DOHH2 (cell line): ENCODE data around the gene ABTB2.

Experiments used
- H3F3A ChIP-seq: fragments of 200-600 bp; sonication (generic), shearing (Covaris generic); 2 replicates; pipeline ENCODE4 v1.6.0; 2016; ENCODE audit warnings: antibody characterized with exemption, mild to moderate bottlenecking; ENCODE audit not compliant: control insufficient read depth, insufficient read depth
- H3K27ac ChIP-seq: fragments of 200-600 bp; sonication (generic); 2 replicates; pipeline ENCODE4 v1.5.1; 2014; ENCODE audit warnings: low read depth, mild to moderate bottlenecking, low read length, moderate library complexity
- H3K27me3 ChIP-seq: fragments of 200-600 bp; sonication (generic); 2 replicates; pipeline ENCODE4 v1.6.1; 2014; ENCODE audit warnings: mild to moderate bottlenecking, low read length, mixed read lengths; ENCODE audit not compliant: control insufficient read depth
- H3K36me3 ChIP-seq: fragments of 200-600 bp; sonication (generic); 2 replicates; pipeline ENCODE4 v1.6.1; 2014; ENCODE audit warnings: mild to moderate bottlenecking, low read length, moderate library complexity, mixed read lengths; ENCODE audit not compliant: control insufficient read depth
- H3K4me1 ChIP-seq: fragments of 200-600 bp; sonication (generic); 2 replicates; pipeline ENCODE4 v1.6.1; 2014; ENCODE audit warnings: mild to moderate bottlenecking, low read length, mixed read lengths; ENCODE audit not compliant: control insufficient read depth
- H3K4me2 ChIP-seq: fragments of 200-600 bp; sonication (generic); 2 replicates; pipeline ENCODE4 v1.6.0; 2014; ENCODE audit warnings: mild to moderate bottlenecking, low read length, moderate library complexity
- H3K4me3 ChIP-seq: fragments of 200-600 bp; sonication (generic); 2 replicates; pipeline ENCODE4 v1.5.1; 2014; ENCODE audit warnings: mild to moderate bottlenecking, low read length, mixed read lengths
- H3K79me2 ChIP-seq: fragments of 200-600 bp; sonication (generic); 2 replicates; pipeline ENCODE4 v1.6.1; 2014; ENCODE audit warnings: mild to moderate bottlenecking, low read length, mixed read lengths; ENCODE audit not compliant: control insufficient read depth
- H3K9me2 ChIP-seq: fragments of 200-600 bp; sonication (generic); replicated peaks from 2 replicates; pipeline ENCODE4 v1.6.1; 2014; ENCODE audit warnings: mild to moderate bottlenecking, low read length, mixed read lengths; ENCODE audit not compliant: control insufficient read depth
- H3K9me3 ChIP-seq: fragments of 200-600 bp; sonication (generic); 2 replicates; pipeline ENCODE4 v1.6.1; 2014; ENCODE audit warnings: antibody characterized with exemption, low read length, mixed read lengths; ENCODE audit not compliant: control insufficient read depth, insufficient read depth
- H4K20me1 ChIP-seq: fragments of 200-600 bp; sonication (generic); 2 replicates; pipeline ENCODE4 v1.6.0; 2014; ENCODE audit warnings: low read depth, mild to moderate bottlenecking, antibody characterized with exemption, low read length, moderate library complexity; ENCODE audit not compliant: control insufficient read depth, insufficient read depth
- EZH2phosphoT487 ChIP-seq: fragments of 200-600 bp; sonication (generic); IDR thresholded peaks from 2 replicates; pipeline ENCODE4 v1.6.1; 2017; ENCODE audit warnings: borderline replicate concordance, mild to moderate bottlenecking, antibody characterized with exemption, low read length, moderate library complexity, mixed read lengths
- TF ChIP-seq, protein P1 (sequence below): fragments of 200-600 bp; sonication (generic); IDR thresholded peaks from one replicate; pipeline ENCODE4 v1.5.1; 2014; ENCODE audit warnings: antibody characterized with exemption, mild to moderate bottlenecking, low read depth, low read length; ENCODE audit not compliant: poor library complexity, severe bottlenecking

The ABTB2 gene

DNA sequence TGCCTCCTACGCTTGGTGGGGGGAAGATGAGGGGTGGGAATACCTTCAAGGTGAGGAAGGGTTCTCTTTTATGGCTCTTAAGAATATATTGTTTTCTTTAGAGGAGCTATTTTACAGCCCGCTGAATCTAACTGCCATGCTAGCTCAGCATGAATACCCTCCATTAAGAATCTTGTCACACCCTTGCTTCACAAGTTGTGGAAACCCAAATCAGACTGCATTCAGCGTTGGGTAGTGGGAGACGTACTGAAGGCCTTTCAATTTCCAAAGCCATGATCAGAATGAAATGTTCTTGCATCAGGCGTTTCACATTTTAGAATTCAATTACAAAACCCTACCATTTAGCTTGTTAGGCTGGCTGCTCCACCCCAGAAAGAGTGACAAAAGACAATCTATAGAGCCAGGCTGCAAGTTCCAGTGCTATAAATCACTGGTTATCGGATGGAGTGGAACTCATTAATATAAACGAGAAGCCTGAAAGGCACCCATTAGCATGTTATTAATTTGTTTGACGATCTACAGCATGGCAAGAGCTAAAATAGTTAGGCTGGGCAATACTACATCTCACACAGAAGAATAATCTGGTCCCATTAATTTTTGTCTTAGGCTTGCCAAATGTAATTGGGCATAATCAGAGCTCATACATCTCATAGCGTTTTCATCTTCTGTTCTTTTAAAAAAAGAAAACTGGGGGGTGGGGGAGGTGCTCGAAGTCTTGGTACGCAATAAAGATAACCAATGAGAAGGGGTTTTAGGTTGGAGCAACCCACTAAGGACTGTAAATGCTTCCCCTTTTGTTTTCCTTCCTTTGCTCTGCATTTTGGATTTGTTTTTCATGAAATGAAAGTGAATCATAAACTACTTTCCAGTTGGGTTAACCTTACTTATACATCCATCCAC is 57.5 kb downstream of the ABTB2 start:
- no peaks in the 10 kb centered on the region for H3K9me2 ChIP-seq
- H3K36me3 ChIP-seq: no peaks in the 10 kb centered on the region
- H3K79me2 ChIP-seq: no peaks in the 10 kb centered on the region
- no peaks in the 10 kb centered on the region for H4K20me1 ChIP-seq
- H3K9me3 ChIP-seq: no peaks in the 10 kb centered on the region
- no peaks in the 10 kb centered on the region for H3F3A ChIP-seq
- H3K27me3 ChIP-seq: peaks cover 6% of the 10 kb centered on the region; the same call in 1 of the 2 replicates
- H3K4me3 ChIP-seq: no peak overlapping the region
- no peak overlapping the region for H3K27ac ChIP-seq
- 0 out of 2 replicates have a peak overlapping the region, but pooled peaks have one; percentile 6 for H3K4me2 ChIP-seq
- no peak for TF ChIP-seq EZH2phosphoT487
- TF ChIP-seq, protein P1, sequence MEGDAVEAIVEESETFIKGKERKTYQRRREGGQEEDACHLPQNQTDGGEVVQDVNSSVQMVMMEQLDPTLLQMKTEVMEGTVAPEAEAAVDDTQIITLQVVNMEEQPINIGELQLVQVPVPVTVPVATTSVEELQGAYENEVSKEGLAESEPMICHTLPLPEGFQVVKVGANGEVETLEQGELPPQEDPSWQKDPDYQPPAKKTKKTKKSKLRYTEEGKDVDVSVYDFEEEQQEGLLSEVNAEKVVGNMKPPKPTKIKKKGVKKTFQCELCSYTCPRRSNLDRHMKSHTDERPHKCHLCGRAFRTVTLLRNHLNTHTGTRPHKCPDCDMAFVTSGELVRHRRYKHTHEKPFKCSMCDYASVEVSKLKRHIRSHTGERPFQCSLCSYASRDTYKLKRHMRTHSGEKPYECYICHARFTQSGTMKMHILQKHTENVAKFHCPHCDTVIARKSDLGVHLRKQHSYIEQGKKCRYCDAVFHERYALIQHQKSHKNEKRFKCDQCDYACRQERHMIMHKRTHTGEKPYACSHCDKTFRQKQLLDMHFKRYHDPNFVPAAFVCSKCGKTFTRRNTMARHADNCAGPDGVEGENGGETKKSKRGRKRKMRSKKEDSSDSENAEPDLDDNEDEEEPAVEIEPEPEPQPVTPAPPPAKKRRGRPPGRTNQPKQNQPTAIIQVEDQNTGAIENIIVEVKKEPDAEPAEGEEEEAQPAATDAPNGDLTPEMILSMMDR: no peak
- peaks cover 10% of the 10 kb centered on the region for H3K4me1 ChIP-seq

GRCh38 chr11:34299284-34299972 is 58.4 kb downstream of the ABTB2 start:
- peaks cover 10% of the 10 kb centered on the region for H3K4me1 ChIP-seq
- H3K27ac ChIP-seq: no peak overlapping the region
- no peaks in the 10 kb centered on the region for H4K20me1 ChIP-seq
- no peaks in the 10 kb centered on the region for H3K9me3 ChIP-seq
- H3F3A ChIP-seq: no peaks in the 10 kb centered on the region
- no peaks in the 10 kb centered on the region for H3K36me3 ChIP-seq
- TF ChIP-seq EZH2phosphoT487: no peak
- TF ChIP-seq, protein P1: no peak
- H3K4me3 ChIP-seq: no peak overlapping the region
- no peak overlapping the region for H3K4me2 ChIP-seq
- H3K27me3 ChIP-seq: peaks cover 6% of the 10 kb centered on the region; the same call in 1 of the 2 replicates
- no peaks in the 10 kb centered on the region for H3K9me2 ChIP-seq
- no peaks in the 10 kb centered on the region for H3K79me2 ChIP-seq

GRCh38 chr11:34298871-34299270 is 58.9 kb downstream of the ABTB2 start:
- H3K36me3 ChIP-seq: no peaks in the 10 kb centered on the region
- H3F3A ChIP-seq: no peaks in the 10 kb centered on the region
- H3K9me2 ChIP-seq: no peaks in the 10 kb centered on the region
- no peaks in the 10 kb centered on the region for H3K79me2 ChIP-seq
- H4K20me1 ChIP-seq: no peaks in the 10 kb centered on the region
- H3K4me2 ChIP-seq: no peak overlapping the region
- no peak overlapping the region for H3K4me3 ChIP-seq
- TF ChIP-seq EZH2phosphoT487: no peak
- TF ChIP-seq, protein P1: no peak
- peaks cover 6% of the 10 kb centered on the region; the same call in 1 of the 2 replicates for H3K27me3 ChIP-seq
- no peak overlapping the region for H3K27ac ChIP-seq
- H3K9me3 ChIP-seq: no peaks in the 10 kb centered on the region
- H3K4me1 ChIP-seq: peaks cover 10% of the 10 kb centered on the region
